Measurements from ENCODE around the gene CTTNBP2. TPM values are rescaled to one million over a fixed set of nuclear protein-coding genes. Genes with fewer than 3 reads are reported as not detected.

Gene CTTNBP2
- total and polyA plus RNA-seq, 2 of the 4 experiments (the other 2 are of a cell fraction): 6.6 to 11.3 TPM

DNA sequence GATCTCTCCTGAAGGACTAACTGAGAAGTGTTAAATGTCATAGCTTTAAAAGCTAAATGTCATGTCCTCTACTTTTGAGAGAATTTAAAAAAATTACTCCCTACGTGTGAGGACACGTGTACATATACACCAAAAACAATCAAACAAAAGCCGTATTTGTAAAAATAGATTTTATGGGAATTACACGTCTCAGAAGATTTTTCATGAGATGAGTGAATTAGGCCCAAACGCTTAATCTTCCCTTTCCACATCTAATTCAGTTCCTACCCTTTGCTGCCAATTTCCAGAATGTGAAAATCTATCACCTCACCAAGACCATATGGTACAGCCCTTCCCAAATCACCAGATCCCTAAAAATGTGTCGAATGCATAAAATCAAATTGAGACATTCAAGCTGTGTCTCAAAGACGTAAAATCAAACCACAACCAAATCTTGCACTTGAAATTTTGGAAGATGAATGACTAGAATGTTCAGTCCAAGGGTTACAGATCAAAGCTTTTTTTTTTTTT lies 1.0 kb upstream of the CTTNBP2 start:
- no TSS peak for BruUV-seq (replicated peaks)
- no peak overlapping the region for H3K27ac ChIP-seq (ENCODE audit: insufficient read depth, low read length)
- no peak overlapping the region for H2BK20ac ChIP-seq (ENCODE audit: low read depth, low read length)
- peaks cover 0 to 20% of the 10 kb centered on the region in 2 experiments; a peak in 2 of 4 replicates for H3K79me1 ChIP-seq (ENCODE audit: low read depth in 1 of 2, low read length in 2 of 2)
- no peak overlapping the region for H3K4me3 ChIP-seq (ENCODE audit: insufficient read depth, low read depth, low read length)
- no peak for TF ChIP-seq CHD1 (IDR thresholded peaks at IDR 0.05; ENCODE audit: low read depth, low read length)
- TF ChIP-seq MAFK (IDR thresholded peaks at IDR 0.05; ENCODE audit: low read depth, low read length): no peak
- no peak for TF ChIP-seq POLR2A (IDR thresholded peaks at IDR 0.05; ENCODE audit: low read depth, low read length)
- TF ChIP-seq RAD21 (IDR thresholded peaks at IDR 0.05; ENCODE audit: low read length): no peak
- TF ChIP-seq MAZ (IDR thresholded peaks at IDR 0.05; ENCODE audit: borderline replicate concordance, low read depth, low read length): no peak
- no peak for TF ChIP-seq NFE2L2 (IDR thresholded peaks at IDR 0.05; ENCODE audit: low read depth, low read length)
- no peak for TF ChIP-seq BHLHE40 (IDR thresholded peaks at IDR 0.05; ENCODE audit: low read depth, low read length)
- TF ChIP-seq, protein P1, sequence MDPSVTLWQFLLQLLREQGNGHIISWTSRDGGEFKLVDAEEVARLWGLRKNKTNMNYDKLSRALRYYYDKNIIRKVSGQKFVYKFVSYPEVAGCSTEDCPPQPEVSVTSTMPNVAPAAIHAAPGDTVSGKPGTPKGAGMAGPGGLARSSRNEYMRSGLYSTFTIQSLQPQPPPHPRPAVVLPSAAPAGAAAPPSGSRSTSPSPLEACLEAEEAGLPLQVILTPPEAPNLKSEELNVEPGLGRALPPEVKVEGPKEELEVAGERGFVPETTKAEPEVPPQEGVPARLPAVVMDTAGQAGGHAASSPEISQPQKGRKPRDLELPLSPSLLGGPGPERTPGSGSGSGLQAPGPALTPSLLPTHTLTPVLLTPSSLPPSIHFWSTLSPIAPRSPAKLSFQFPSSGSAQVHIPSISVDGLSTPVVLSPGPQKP (IDR thresholded peaks at IDR 0.05; ENCODE audit: borderline replicate concordance, low read depth, low read length): no peak
- no peak overlapping the region for H3K4ac ChIP-seq (ENCODE audit: low read depth, low read length)
- 0 out of 2 replicates have a peak overlapping the region, but pooled peaks have one; percentile 12 for H3K4me2 ChIP-seq (ENCODE audit: low read depth, low read length)
- H4K8ac ChIP-seq (ENCODE audit: low read depth in 2 of 2, low read length in 2 of 2): no peak overlapping the region
- H2BK120ac ChIP-seq (ENCODE audit: low read depth, low read length): no peak overlapping the region
- no peak overlapping the region for H4K5ac ChIP-seq (ENCODE audit: low read depth, low read length)
- no peaks in the 10 kb centered on the region for H3K9me3 ChIP-seq (ENCODE audit: control insufficient read depth, insufficient read depth, low read length)
- ATAC-seq (ENCODE audit: low read depth) (no peak), DNase-seq (no peak)
- no peaks in the 10 kb centered on the region for H4K20me1 ChIP-seq (ENCODE audit: insufficient read depth, low read length)
- no peak overlapping the region for H2AFZ ChIP-seq (replicated peaks; ENCODE audit: low read length, poor library complexity)
- H2BK5ac ChIP-seq (ENCODE audit: low read depth, low read length, poor library complexity, severe bottlenecking): no peak overlapping the region
- no peak overlapping the region for H2BK15ac ChIP-seq (ENCODE audit: low read depth, low read length)
- no peak overlapping the region for H2AK5ac ChIP-seq (ENCODE audit: low read depth, low read length)
- H3K23ac ChIP-seq (ENCODE audit: low read depth, low read length): no peak overlapping the region
- peaks cover 1% of the 10 kb centered on the region; the same call in 1 of the 2 replicates for H3K27me3 ChIP-seq (ENCODE audit: control insufficient read depth, insufficient read depth, low read length)
- H3K56ac ChIP-seq (ENCODE audit: extremely low read depth, insufficient read depth, low read length): no peak overlapping the region
- dilution Hi-C loops (cut with HindIII; ENCODE audit: low sequenced_read_pairs, unreplicated experiment) (no loop called here), intact Hi-C loops (cut with micrococcal nuclease) (loop anchor here (5.0 to 10.0 kb wide), 3 partner anchors 308 to 419 kb away; partner anchors contain the start of gene LSM8), in situ Hi-C loops (cut with MboI; ENCODE audit: low sequenced_read_pairs) (no loop called here)
- H3K36me3 ChIP-seq (ENCODE audit: control insufficient read depth, insufficient read depth, low read length): no peaks in the 10 kb centered on the region
- no peak overlapping the region for H3K14ac ChIP-seq (replicated peaks; ENCODE audit: low read depth, low read length)
- CTCF ChIA-PET: interaction anchor here (0.6 to 1.0 kb wide), 2 partner anchors 9 to 45 kb away, joined by 3 read pairs; no protein-coding TSS in a partner anchor
- no peak overlapping the region for H3K18ac ChIP-seq (ENCODE audit: low read depth, low read length)
- POLR2A ChIA-PET (ENCODE audit: unreplicated experiment): no interaction called here
- H2AK9ac ChIP-seq (replicated peaks; ENCODE audit: low read depth, low read length, poor library complexity): no peak overlapping the region
- no peaks in the 10 kb centered on the region for H3K9me1 ChIP-seq (ENCODE audit: insufficient read depth, low read length)
- no CpG with 5 or more reads among the region's 7 CpGs for WGBS, 2 experiments (ENCODE audit: extremely low coverage in 2 of 2, insufficient read length in 1 of 2)
- no peak overlapping the region for H3K9ac ChIP-seq (ENCODE audit: low read depth, low read length)
- H3K4me1 ChIP-seq (ENCODE audit: control insufficient read depth, insufficient read depth, low read length): no peaks in the 10 kb centered on the region
- no peak overlapping the region for H4K91ac ChIP-seq (ENCODE audit: insufficient read depth, low read depth, low read length)
